ENCODE results near the gene FGF18. TPM values are rescaled to one million over a fixed set of nuclear protein-coding genes. Genes with fewer than 3 reads are reported as not detected.
A peak's percentile ranks its signal among the peaks of the same experiment; 100 is the strongest.

Gene FGF18
- total and polyA plus RNA-seq, 9 of the 15 experiments (the other 6 are each of a cell fraction or from before 2014, with no cell fraction given), result 0.05 to 0.18 (median 0.11) TPM; not detected in 6

GRCh38 chr5:171494452-171495121 lies 75.1 kb downstream of the FGF18 start:
- peak overlapping the region; percentile 94 for H2AFZ ChIP-seq (ENCODE audit: low read depth, low read length)
- no peaks in the 10 kb centered on the region for H3K9me1 ChIP-seq (ENCODE audit: control insufficient read depth, insufficient read depth, low read length)
- no TSS peak for BruUV-seq (replicated peaks)
- intact Hi-C loops (cut with micrococcal nuclease), result no loop called here
- H4K20me1 ChIP-seq (replicated peaks; ENCODE audit: control insufficient read depth, insufficient read depth, low read length), result no peaks in the 10 kb centered on the region
- H3K4me3 ChIP-seq, result no peak overlapping the region
- H3K4me1 ChIP-seq (replicated peaks in 1 of 2; ENCODE audit: control insufficient read depth in 2 of 2, insufficient read depth in 2 of 2, low read length in 2 of 2), result peaks cover 24 to 32% of the 10 kb centered on the region in 2 experiments
- H3K36me3 ChIP-seq (ENCODE audit: control insufficient read depth, insufficient read depth, low read length), result no peaks in the 10 kb centered on the region
- H3K79me2 ChIP-seq (ENCODE audit: control insufficient read depth, insufficient read depth, low read length), result no peaks in the 10 kb centered on the region
- H3K27ac ChIP-seq (ENCODE audit: extremely low read depth, low read depth, low read length), result peak overlapping the region; percentile 75
- 1% methylated on average over 17 of the region's 17 CpGs for WGBS (ENCODE audit: insufficient coverage, low coverage, missing lambda C conversion rate)
- ATAC-seq (peak; percentile 95), FAIRE-seq (peak; percentile 90), DNase-seq (ENCODE audit: extremely low read depth in 1 of 4, low spot score in 3 of 4) (peak; percentile 88 to 89 (median 89))
- in situ Hi-C loops (cut with MboI), result no loop called here
- H3K27me3 ChIP-seq (ENCODE audit: control insufficient read depth in 2 of 2, insufficient read depth in 2 of 2, low read length in 2 of 2), result 0 out of 5 replicates have a peak, but pooled peaks cover 0 to 4% of the 10 kb centered on the region in 2 experiments
- H3K4me2 ChIP-seq (ENCODE audit: insufficient read depth, low read length), result peak overlapping the region; percentile 60
- H3K9ac ChIP-seq (ENCODE audit: insufficient read depth in 1 of 2, low read depth in 2 of 2, low read length in 2 of 2), result peak overlapping the region; percentile 47 to 54; a peak in 3 of 4 replicates
- CTCF ChIA-PET (ENCODE audit: low intra/inter-chr PET ratio), result interaction anchor here (1.1 kb wide), 1 partner anchor 115 kb away, joined by 5 read pairs; no protein-coding TSS in a partner anchor
- POLR2A ChIA-PET, result interaction anchor here (0.6 to 1.0 kb wide), 4 partner anchors 12 to 25 kb away, joined by 3 to 5 read pairs (median 3); no protein-coding TSS in a partner anchor
- no peaks in the 10 kb centered on the region for H3K9me3 ChIP-seq (replicated peaks; ENCODE audit: control insufficient read depth, insufficient read depth, low read depth, low read length)
- TF ChIP-seq TFAP4 (CRISPR knock-in tag; IDR thresholded peaks at IDR 0.05; ENCODE audit: borderline replicate concordance) (peak; percentile 62; the same call in 1 of the 2 replicates), BRD9 (IDR thresholded peaks at IDR 0.05; ENCODE audit: low read depth, partially characterized antibody) (peak; percentile 36), WHSC1 (IDR thresholded peaks at IDR 0.05; ENCODE audit: low read length) (no peak), SMAD4 (CRISPR knock-in tag; conservative IDR thresholded peaks at IDR 0.05) (peak; percentile 78), ZBTB1 (CRISPR knock-in tag; IDR thresholded peaks at IDR 0.05; ENCODE audit: borderline replicate concordance, low read depth) (no peak), NR2C1 (IDR thresholded peaks at IDR 0.05) (peak; percentile 86), NR2C1 (tag; IDR thresholded peaks at IDR 0.05) (peak; percentile 91), HNRNPUL1 (IDR thresholded peaks at IDR 0.05; ENCODE audit: low read length) (no peak), MAX (CRISPR knock-in tag; IDR thresholded peaks at IDR 0.05) (peak; percentile 27; the same call in 1 of the 2 replicates), E4F1 (CRISPR knock-in tag; IDR thresholded peaks at IDR 0.05; ENCODE audit: borderline replicate concordance) (no peak), ZNF639 (CRISPR knock-in tag; conservative IDR thresholded peaks at IDR 0.05 in 1 of 2, IDR thresholded peaks at IDR 0.05 in 1 of 2) (peak in 1 of 2 experiments; percentile 30; a peak in 1 of 4 replicates), HIVEP1 (CRISPR knock-in tag; IDR thresholded peaks at IDR 0.05) (no peak), ARID1B (IDR thresholded peaks at IDR 0.05) (peak; percentile 80), MTA3 (IDR thresholded peaks at IDR 0.05; ENCODE audit: borderline replicate concordance) (peak; percentile 90), FOXJ2 (tag; IDR thresholded peaks at IDR 0.05) (no peak), ZBTB17 (CRISPR knock-in tag; IDR thresholded peaks at IDR 0.05) (peak; percentile 86), NEUROD1 (IDR thresholded peaks at IDR 0.05; ENCODE audit: borderline replicate concordance, low read depth, low read length, partially characterized antibody) (peak; percentile 73)
